B cell (primary cell): Measurements from ENCODE around the gene APPBP2. TPM values are rescaled to one million over a fixed set of nuclear protein-coding genes. Genes with fewer than 3 reads are reported as not detected.

Experiments
- ATAC-seq: fragments of 200-7000 bp; cut with Tn5 transposase; one replicate; pipeline ENCODE4 v1.10.0; 2021; ENCODE audit warnings: low read depth, mild to moderate bottlenecking, moderate number of reproducible peaks, moderate library complexity
- CTCF ChIA-PET: fragments of 350-600 bp; sonication (Branson Sonifier 250); formaldehyde crosslinking; loops from one replicate; lab custom pipeline; 2021; ENCODE audit warnings: antibody characterized with exemption, inconsistent platforms; lab: Charles Lee
- POLR2A ChIA-PET: fragments of 350-600 bp; sonication (Branson Sonifier 250); formaldehyde crosslinking; loops from one replicate; lab custom pipeline; 2021; ENCODE audit warnings: antibody characterized with exemption; lab: Charles Lee
- DNase-seq: peaks from one replicate; pipeline ENCODE4 v3.0.0; 2013
- H2AFZ ChIP-seq: 2 replicates; pipeline ENCODE4 v1.6.1; 2012; ENCODE audit warnings: mild to moderate bottlenecking, low read depth, low read length; ENCODE audit not compliant: insufficient read depth, poor library complexity, severe bottlenecking
- H3K27ac ChIP-seq, 2 donors: 1 replicate in 1 of 2; 2 replicates in 1 of 2; pipeline ENCODE4 v1.5.1; 2012 to 2013; ENCODE audit warnings: low read length in 2 of 2, mild to moderate bottlenecking in 2 of 2, moderate library complexity in 1 of 2
- H3K27me3 ChIP-seq, 4 experiments: fragments of 200-600 bp in 1 of 4; sonication (generic) in 1 of 4; replicated peaks in 1 of 4; 1 replicate in 2 of 4; 2 replicates in 2 of 4; pipeline versions ENCODE4 v1.6.1 to v1.7.0; 2013 to 2016; ENCODE audit warnings: low read length in 3 of 4, mild to moderate bottlenecking in 2 of 4, mixed read lengths in 1 of 4, moderate library complexity in 1 of 4; ENCODE audit not compliant: insufficient read depth in 4 of 4, control insufficient read depth in 3 of 4; ENCODE audit errors: control extremely low read depth in 1 of 4
- H3K36me3 ChIP-seq, 2 experiments: replicated peaks in 1 of 2; 1 replicate in 1 of 2; 2 replicates in 1 of 2; pipeline versions ENCODE4 v1.6.1 to v1.7.1; 2013; ENCODE audit warnings: low read length in 1 of 2; ENCODE audit not compliant: insufficient read depth in 2 of 2, control insufficient read depth in 1 of 2; ENCODE audit errors: control extremely low read depth in 1 of 2, extremely low read depth in 1 of 2
- H3K4me1 ChIP-seq, 2 donors: fragments of 200-600 bp in 1 of 2; sonication (generic) in 1 of 2; 1 replicate in 1 of 2; 2 replicates in 1 of 2; pipeline versions ENCODE4 v1.5.1 to v1.6.1; 2013 to 2017; ENCODE audit warnings: low read length in 2 of 2; ENCODE audit not compliant: control insufficient read depth in 2 of 2, insufficient read depth in 2 of 2
- H3K4me2 ChIP-seq: replicated peaks from 2 replicates; pipeline ENCODE3; 2012; ENCODE audit warnings: mild to moderate bottlenecking, low read depth, low read length; ENCODE audit not compliant: poor library complexity, severe bottlenecking
- H3K4me3 ChIP-seq, 5 experiments: fragments of 200-600 bp in 1 of 5; sonication (generic) in 1 of 5; 1 replicate in 3 of 5; 2 replicates in 2 of 5; pipeline versions ENCODE4 v1.5.1 to v1.7.0; 2011 to 2016; ENCODE audit warnings: low read length in 4 of 5, mild to moderate bottlenecking in 4 of 5, low read depth in 2 of 5, control low read depth in 1 of 5, moderate library complexity in 1 of 5; ENCODE audit not compliant: insufficient read depth in 1 of 5; ENCODE audit errors: control extremely low read depth in 1 of 5, extremely low read depth in 1 of 5
- H3K79me2 ChIP-seq: fragments of 200-600 bp; sonication (generic); one replicate; pipeline ENCODE4 v1.6.0; 2016; ENCODE audit warnings: low read length; ENCODE audit not compliant: control insufficient read depth, insufficient read depth
- H3K9ac ChIP-seq: fragments of 200-600 bp; sonication (generic); 2 replicates; pipeline ENCODE4 v1.6.1; 2017; ENCODE audit warnings: mild to moderate bottlenecking, low read length, moderate library complexity
- H3K9me3 ChIP-seq, 3 donors: one replicate each; pipeline versions ENCODE4 v1.6.1 to v1.7.1; 2013; ENCODE audit warnings: low read length in 2 of 3; ENCODE audit not compliant: control insufficient read depth in 2 of 3, insufficient read depth in 1 of 3; ENCODE audit errors: control extremely low read depth in 1 of 3
- H4K20me1 ChIP-seq: 2 replicates; pipeline ENCODE4 v1.6.0; 2012; ENCODE audit warnings: mild to moderate bottlenecking, low read length; ENCODE audit not compliant: insufficient read depth, control insufficient read depth, poor library complexity, severe bottlenecking
- H3K27ac Mint-ChIP-seq: one replicate; pipeline ENCODE4 v1.8.0; 2021; ENCODE audit warnings: mixed read lengths
- H3K27me3 Mint-ChIP-seq: one replicate; pipeline ENCODE4 v1.8.0; 2021; ENCODE audit warnings: mixed read lengths
- H3K4me1 Mint-ChIP-seq: one replicate; pipeline ENCODE4 v1.8.0; 2021; ENCODE audit warnings: mixed read lengths
- H3K4me3 Mint-ChIP-seq: one replicate; pipeline ENCODE4 v1.8.0; 2021; ENCODE audit warnings: mixed read lengths
- H3K9me3 Mint-ChIP-seq: one replicate; pipeline ENCODE4 v1.8.0; 2022; ENCODE audit warnings: mixed read lengths; ENCODE audit not compliant: insufficient read depth
- CTCF ChIP-seq: fragments of 200-600 bp; IDR thresholded peaks from one replicate; pipeline ENCODE4 v1.8.0; 2022; ENCODE audit warnings: antibody characterized with exemption, mild to moderate bottlenecking
- EZH2 ChIP-seq: IDR thresholded peaks from 2 replicates; pipeline ENCODE4 v1.6.1; 2012; ENCODE audit warnings: borderline replicate concordance, low read depth, mild to moderate bottlenecking, moderate library complexity, low read length; ENCODE audit not compliant: insufficient read depth, poor library complexity, severe bottlenecking
- WGBS: methylation state at CpG from one replicate; pipeline ENCODE4 v1.1.5; 2013; ENCODE audit warnings: missing lambda C conversion rate; ENCODE audit not compliant: insufficient coverage; 5-methylcytosine and 5-hydroxymethylcytosine counted together
- intact Hi-C: fragments of 100-400 bp; cut with micrococcal nuclease; formaldehyde crosslinking; loops from one replicate; pipeline ENCODE4 v1.10.0; 2022
- polyA plus RNA-seq: library from polyadenylated mRNA; depleted of rRNA; stranded (reverse); fragments of >200 nt; gene quantifications from 2 replicates; pipeline ENCODE4 v1.2.3, GENCODE V29; 2012
- total RNA-seq, 2 donors: library from RNA; stranded (reverse); fragments of 120-200 nt in 1 of 2; gene quantifications; 1 replicate in 1 of 2; 2 replicates in 1 of 2; pipeline versions ENCODE4 v1.2.3 to v1.2.4, GENCODE V29; 2013 to 2022

The APPBP2 gene
- total and polyA plus RNA-seq, 2 donors (not counting 1 experiment from before 2014, with no cell fraction given), result 6.3 to 38.8 TPM

DNA sequence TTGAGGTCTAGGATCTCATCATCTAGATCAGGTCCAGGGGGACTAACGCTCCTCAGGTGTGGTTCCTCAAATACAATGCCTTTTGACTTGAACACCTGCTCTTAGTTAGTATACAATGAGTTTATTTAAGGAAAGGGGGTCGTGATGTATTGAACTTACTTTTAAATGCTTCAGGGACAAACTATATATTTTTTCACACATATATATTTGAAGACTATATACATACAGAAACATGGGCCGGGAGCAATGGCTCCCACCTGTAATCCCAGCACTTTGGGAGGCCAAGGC lies 122.6 kb downstream of the APPBP2 start:
- Histone ChIP-seq H3K9me3 (no peaks in the 10 kb centered on the region), H3K27me3 (no peaks in the 10 kb centered on the region), H3K4me1 (peaks cover 14 to 30% of the 10 kb centered on the region in 2 donors), H2AFZ (no peak overlapping the region), H3K4me3 (no peak overlapping the region), H3K36me3 (no peaks in the 10 kb centered on the region), H3K27ac (no peak overlapping the region), H3K4me2 (no peak overlapping the region), H3K79me2 (no peaks in the 10 kb centered on the region), H4K20me1 (no peaks in the 10 kb centered on the region), H3K9ac (no peak overlapping the region)
- H3K27ac Mint-ChIP-seq, result no peak overlapping the region
- DNase-seq (no peak), ATAC-seq (no peak)
- CTCF ChIA-PET, result no interaction called here
- H3K4me3 Mint-ChIP-seq, result no peak overlapping the region
- WGBS, result no CpG with 5 or more reads among the region's 3 CpGs
- POLR2A ChIA-PET, result interaction anchor here (0.7 kb wide), 1 partner anchor 36 kb away, joined by 3 read pairs; no protein-coding TSS in a partner anchor
- H3K27me3 Mint-ChIP-seq, result no peaks in the 10 kb centered on the region
- no peak for TF ChIP-seq CTCF
- TF ChIP-seq EZH2, result no peak
- no peaks in the 10 kb centered on the region for H3K9me3 Mint-ChIP-seq
- intact Hi-C loops, result no loop called here
- peaks cover 37% of the 10 kb centered on the region for H3K4me1 Mint-ChIP-seq

DNA sequence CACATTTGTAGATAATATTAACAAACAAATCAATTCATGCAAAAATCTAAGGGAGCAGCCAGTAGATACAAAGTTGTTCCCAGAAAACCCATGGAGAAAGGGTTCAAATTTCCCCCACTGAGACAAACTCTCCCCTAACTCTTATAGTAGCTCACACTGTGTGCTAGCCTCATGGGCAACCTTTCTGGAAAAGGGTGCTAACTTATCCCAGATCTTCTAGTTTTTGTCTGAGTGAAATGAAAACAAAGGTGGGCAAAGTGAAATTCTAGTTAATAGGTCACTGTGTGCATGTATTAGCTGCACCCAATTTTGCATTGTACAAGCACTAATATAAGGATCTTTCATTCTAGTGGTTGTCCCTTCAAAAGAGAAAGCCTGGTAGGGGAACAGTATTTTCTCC lies 124.2 kb downstream of the APPBP2 start:
- Mint-ChIP-seq H3K27ac (no peak overlapping the region), H3K9me3 (no peaks in the 10 kb centered on the region), H3K4me1 (peaks cover 52% of the 10 kb centered on the region), H3K27me3 (no peaks in the 10 kb centered on the region), H3K4me3 (no peak overlapping the region)
- Histone ChIP-seq H4K20me1 (no peaks in the 10 kb centered on the region), H3K79me2 (no peaks in the 10 kb centered on the region), H3K9me3 (no peaks in the 10 kb centered on the region), H3K4me2 (no peak overlapping the region), H3K9ac (no peak overlapping the region), H2AFZ (no peak overlapping the region), H3K4me1 (peaks cover 28 to 45% of the 10 kb centered on the region in 2 donors), H3K36me3 (no peaks in the 10 kb centered on the region), H3K27ac (no peak overlapping the region), H3K4me3 (no peak overlapping the region), H3K27me3 (no peaks in the 10 kb centered on the region)
- ATAC-seq, result no peak
- TF ChIP-seq EZH2 (no peak), CTCF (no peak)
- ChIA-PET CTCF (interaction anchor here (1.6 kb wide), 1 partner anchor 10 kb away, joined by 5 read pairs; the partner anchor contains the start of gene USP32), POLR2A (no interaction called here)
- DNase-seq, result no peak
- intact Hi-C loops, result no loop called here
